Hindlimb muscle (tissue), 1 donor: ENCODE results near the gene RNF123. TPM values are rescaled to one million over a fixed set of nuclear protein-coding genes. Genes with fewer than 3 reads are reported as not detected.
"Not testable (repeated sequence)": the region's sequence is repeated elsewhere in the genome, so short reads cannot be mapped to it uniquely, and the experiment has no call there.

Experiments used
- DNase-seq: peaks from one replicate; pipeline ENCODE4 v3.0.0-alpha.2; 2013
- polyA plus RNA-seq: library from polyadenylated mRNA; unstranded; fragments of 120-200 nt; gene quantifications from one replicate; pipeline ENCODE4 v1.2.1, GENCODE V29; 2013; ENCODE audit not compliant: insufficient read length

RNF123 gene
- polyA plus RNA-seq, 1 donor, result 56.9 TPM

GRCh38 chr3:49721896-49722781 lies 32.8 kb downstream of the RNF123 start:
- DNase-seq, result no peak

GRCh38 chr3:49722896-49723295 lies 33.5 kb downstream of the RNF123 start:
- DNase-seq, result no peak

GRCh38 chr3:49723296-49723627 lies 33.9 kb downstream of the RNF123 start:
- DNase-seq, result no peak

GRCh38 chr3:49723628-49724551 lies 34.5 kb downstream of the RNF123 start, which contains the start of gene GMPPB:
TSS of gene GMPPB (minus strand) at chr3:49723951. CDS start at chr3:49723726, 225 bp downstream.
- peak; percentile 99 for DNase-seq

GRCh38 chr3:49724586-49724985 lies 35.2 kb downstream of the RNF123 start:
- DNase-seq, result no peak

- no peak for DNase-seq
Observed at GRCh38 chr3:49725906-49726681, 36.7 kb downstream of the RNF123 start.

GRCh38 chr3:49727154-49727923 lies 38.0 kb downstream of the RNF123 start:
- no peak for DNase-seq

- no peak for DNase-seq
Observed at GRCh38 chr3:49727924-49728361, 38.6 kb downstream of the RNF123 start.

GRCh38 chr3:49729966-49730609 lies 40.7 kb downstream of the RNF123 start:
- no peak for DNase-seq

- no peak for DNase-seq
Observed at GRCh38 chr3:49732597-49732996, 43.2 kb downstream of the RNF123 start.

GRCh38 chr3:49733551-49733950 lies 44.2 kb downstream of the RNF123 start:
- no peak for DNase-seq

GRCh38 chr3:49734752-49735151 lies 45.4 kb downstream of the RNF123 start:
- no peak for DNase-seq

- no peak for DNase-seq
Observed at GRCh38 chr3:49738067-49738713, 48.8 kb downstream of the RNF123 start.

GRCh38 chr3:49740427-49740826 lies 51.1 kb downstream of the RNF123 start:
- no peak for DNase-seq

- no peak for DNase-seq
Observed at GRCh38 chr3:49745986-49746385, 56.6 kb downstream of the RNF123 start.

- no peak for DNase-seq
Observed at GRCh38 chr3:49747792-49748480, 58.6 kb downstream of the RNF123 start.

- not testable (repeated sequence) for DNase-seq
Observed at GRCh38 chr3:49748874-49749273, 59.5 kb downstream of the RNF123 start.

- no peak for DNase-seq
Observed at GRCh38 chr3:49750056-49750455, 60.7 kb downstream of the RNF123 start.

- no peak for DNase-seq
Observed at GRCh38 chr3:49751501-49751900, 62.1 kb downstream of the RNF123 start.

- DNase-seq, result no peak
Observed at GRCh38 chr3:49754536-49754935, 65.2 kb downstream of the RNF123 start.
